ENCODE measurements around the gene ADRM1.

- TF ChIP-seq CTCF (conservative IDR thresholded peaks at IDR 0.05; ENCODE audit: low read depth, low read length) (no peak), POLR2A (IDR thresholded peaks at IDR 0.05; ENCODE audit: low read depth, low read length) (no peak), SMC3 (IDR thresholded peaks at IDR 0.05; ENCODE audit: low read depth, low read length) (no peak), RAD21 (IDR thresholded peaks at IDR 0.05; ENCODE audit: low read length) (no peak), CHD1 (IDR thresholded peaks at IDR 0.05; ENCODE audit: low read depth, low read length) (no peak), BHLHE40 (IDR thresholded peaks at IDR 0.05; ENCODE audit: low read depth, low read length) (no peak), MAFK (IDR thresholded peaks at IDR 0.05; ENCODE audit: low read depth, low read length) (no peak), FOS (IDR thresholded peaks at IDR 0.05; ENCODE audit: low read depth, low read length) (no peak)
- TF ChIP-seq, protein P1, sequence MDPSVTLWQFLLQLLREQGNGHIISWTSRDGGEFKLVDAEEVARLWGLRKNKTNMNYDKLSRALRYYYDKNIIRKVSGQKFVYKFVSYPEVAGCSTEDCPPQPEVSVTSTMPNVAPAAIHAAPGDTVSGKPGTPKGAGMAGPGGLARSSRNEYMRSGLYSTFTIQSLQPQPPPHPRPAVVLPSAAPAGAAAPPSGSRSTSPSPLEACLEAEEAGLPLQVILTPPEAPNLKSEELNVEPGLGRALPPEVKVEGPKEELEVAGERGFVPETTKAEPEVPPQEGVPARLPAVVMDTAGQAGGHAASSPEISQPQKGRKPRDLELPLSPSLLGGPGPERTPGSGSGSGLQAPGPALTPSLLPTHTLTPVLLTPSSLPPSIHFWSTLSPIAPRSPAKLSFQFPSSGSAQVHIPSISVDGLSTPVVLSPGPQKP (IDR thresholded peaks at IDR 0.05; ENCODE audit: borderline replicate concordance, low read depth, low read length): no peak
Observed at GRCh38 chr20:62329389-62330377, 26.9 kb downstream of the ADRM1 start.
